GM12878 (cell line): ENCODE measurements around the gene SGCD. TPM values are rescaled to one million over a fixed set of nuclear protein-coding genes. Genes with fewer than 3 reads are reported as not detected.

ENCODE experiments used
- ATAC-seq: fragments of 200-7000 bp; cut with Tn5 transposase; 3 replicates; pipeline ENCODE4 v1.9.1; 2020; ENCODE audit warnings: mild to moderate bottlenecking, moderate library complexity
- BruUV-seq: library from RNA; stranded (reverse); fragments of 400-500 nt; replicated peaks from 2 replicates; lab custom pipeline; 2021; lab: Mats Ljungman, UMichigan
- CTCF ChIA-PET: fragments of 300-600 bp; sonication (Branson Sonifier 250); formaldehyde crosslinking; extraction: SDS; loops from one replicate; lab custom pipeline; 2021; ENCODE audit warnings: inconsistent platforms; lab: Yijun Ruan, JAX
- POLR2A ChIA-PET: fragments of 350-600 bp; formaldehyde crosslinking; extraction: SDS; loops from one replicate; lab custom pipeline; 2021; ENCODE audit warnings: inconsistent platforms; lab: Charles Lee
- RAD21 ChIA-PET: fragments of 300-600 bp; sonication (Branson Sonifier 250); formaldehyde crosslinking; loops from one replicate; lab custom pipeline; 2023; ENCODE audit warnings: antibody characterized with exemption; ENCODE audit not compliant: unreplicated experiment; lab: Charles Lee
- SMC1A ChIA-PET: fragments of 300-600 bp; sonication (Branson Sonifier 250); formaldehyde crosslinking; loops from one replicate; lab custom pipeline; 2023; ENCODE audit not compliant: unreplicated experiment, uncharacterized antibody; lab: Charles Lee
- DNase-seq: peaks from one replicate; pipeline ENCODE4 v3.0.0-alpha.2; 2011; ENCODE audit warnings: low read depth, low spot score
- FAIRE-seq: peaks from 3 replicates; lab custom pipeline; 2011; peaks lifted over from hg19 to GRCh38; lab: Jason Lieb, UNC
- H2AFZ ChIP-seq: 2 replicates; pipeline ENCODE4 v1.6.0; 2011; ENCODE audit warnings: low read depth, low read length, control low read depth; ENCODE audit not compliant: control insufficient read depth
- H3K27ac ChIP-seq: 2 replicates; pipeline ENCODE4 v1.5.1; 2011; ENCODE audit warnings: control low read depth; ENCODE audit not compliant: control insufficient read depth, insufficient read depth
- H3K27me3 ChIP-seq, 2 experiments: replicated peaks in 1 of 2; 2 replicates each; pipeline versions ENCODE4 v1.6.0 to v1.6.1; 2011; ENCODE audit warnings: low read length in 1 of 2; ENCODE audit not compliant: control insufficient read depth in 2 of 2, insufficient read depth in 2 of 2
- H3K36me3 ChIP-seq, 2 experiments: 2 replicates each; pipeline ENCODE4 v1.5.1; 2011; ENCODE audit warnings: low read length in 1 of 2; ENCODE audit not compliant: control insufficient read depth in 2 of 2, insufficient read depth in 2 of 2
- H3K4me1 ChIP-seq: 2 replicates; pipeline ENCODE4 v1.6.1; 2011; ENCODE audit warnings: mild to moderate bottlenecking, low read length, moderate library complexity, mixed read lengths; ENCODE audit not compliant: control insufficient read depth, insufficient read depth
- H3K4me2 ChIP-seq: 2 replicates; pipeline ENCODE4 v1.6.0; 2011; ENCODE audit warnings: control low read depth; ENCODE audit not compliant: control insufficient read depth, insufficient read depth
- H3K4me3 ChIP-seq: fragments of 200-600 bp; sonication (generic); 2 replicates; pipeline ENCODE4 v1.5.1; 2016
- H3K79me2 ChIP-seq: 2 replicates; pipeline ENCODE4 v1.6.0; 2011; ENCODE audit warnings: low read length; ENCODE audit not compliant: control insufficient read depth, insufficient read depth
- H3K9ac ChIP-seq: 2 replicates; pipeline ENCODE4 v1.8.0; 2011; ENCODE audit warnings: low read length, control low read depth, mixed read lengths; ENCODE audit not compliant: control insufficient read depth, insufficient read depth
- H3K9me3 ChIP-seq: replicated peaks from 3 replicates; pipeline ENCODE4 v1.5.1; 2011; ENCODE audit warnings: mild to moderate bottlenecking, low read length; ENCODE audit not compliant: control insufficient read depth, insufficient read depth
- H4K20me1 ChIP-seq: 2 replicates; pipeline ENCODE4 v1.6.0; 2011; ENCODE audit not compliant: control insufficient read depth, insufficient read depth
- NR2C1 ChIP-seq: fragments of 450-650 bp; IDR thresholded peaks from 2 replicates; pipeline ENCODE4 v1.6.1; 2017; ENCODE audit warnings: antibody characterized with exemption, mild to moderate bottlenecking, moderate library complexity
- PAX8 ChIP-seq: fragments of 450-650 bp; IDR thresholded peaks from 2 replicates; pipeline ENCODE4 v1.6.1; 2017; ENCODE audit warnings: mild to moderate bottlenecking, moderate library complexity
- RUNX3 ChIP-seq: IDR thresholded peaks from 2 replicates; pipeline ENCODE4 v1.6.1; 2012; ENCODE audit warnings: low read length, inconsistent platforms
- STAT3 ChIP-seq: IDR thresholded peaks from 2 replicates; pipeline ENCODE4 v1.6.1; 2011; ENCODE audit warnings: low read depth, low read length, improper control_type of control experiment
- ZBED1 ChIP-seq: IDR thresholded peaks from 2 replicates; pipeline ENCODE4 v1.6.1; 2016; ENCODE audit warnings: borderline replicate concordance
- WGBS: methylation state at CpG from one replicate; pipeline ENCODE4 v1.1.6; 2016; ENCODE audit warnings: low lambda C conversion rate; ENCODE audit not compliant: insufficient replicate concordance, insufficient coverage; ENCODE audit errors: missing lambda C conversion rate; 5-methylcytosine and 5-hydroxymethylcytosine counted together
- in situ Hi-C: fragments of 300-500 bp; cut with MboI; formaldehyde crosslinking; loops from 9 replicates; pipeline ENCODE4 v1.14.3; 2018; ENCODE audit warnings: mixed read lengths
- intact Hi-C: fragments of 100-400 bp; cut with micrococcal nuclease; formaldehyde crosslinking; loops from one replicate; pipeline ENCODE4 v1.14.2; 2022; ENCODE audit not compliant: unreplicated experiment
- polyA plus RNA-seq, 11 experiments: library from polyadenylated mRNA; depleted of rRNA in 4 of 11; unstranded in 6 of 11; stranded (reverse) in 5 of 11; fragments of >200 nt; fragmentation: Nextera tagmentation in 4 of 11; fragmentation: Illumina TruSeq in 1 of 11; extraction: Ambion mirVana in 4 of 11; extraction: Trizol in 1 of 11; gene quantifications; 1 replicate in 1 of 11; 2 replicates in 10 of 11; pipeline versions ENCODE4 v1.2.1 to v1.2.3, GENCODE V29; 2011 to 2016; ENCODE audit warnings: inconsistent platforms in 2 of 11, missing spikeins in 2 of 11, low read depth in 1 of 11
- total RNA-seq, 4 experiments: library from RNA; depleted of rRNA in 3 of 4; stranded (reverse); fragments of >200 nt in 3 of 4; fragmentation: Illumina TruSeq in 1 of 4; extraction: Trizol in 1 of 4; gene quantifications; 2 replicates each; pipeline versions ENCODE4 v1.2.1 to v1.2.3, GENCODE V29; 2013 to 2021
- TF ChIP-seq, protein P1 (sequence below): fragments of 450-650 bp; IDR thresholded peaks from 2 replicates; pipeline ENCODE4 v1.6.1; 2018; ENCODE audit warnings: borderline replicate concordance, mild to moderate bottlenecking; ENCODE audit not compliant: partially characterized antibody
- TF ChIP-seq, protein P2 (sequence below): IDR thresholded peaks from 2 replicates; pipeline ENCODE4 v1.6.1; 2011; ENCODE audit warnings: borderline replicate concordance, low read depth, mild to moderate bottlenecking, moderate library complexity, mixed read lengths, low read length; ENCODE audit not compliant: insufficient read depth; ENCODE audit errors: extremely low read length
- TF ChIP-seq, protein P3 (sequence below), 3 experiments: IDR thresholded peaks in 2 of 3; conservative IDR thresholded peaks in 1 of 3; 2 replicates each; pipeline ENCODE4 v1.5.1; 2011; ENCODE audit warnings: low read depth in 3 of 3, low read length in 3 of 3, mild to moderate bottlenecking in 3 of 3, control low read depth in 2 of 3, moderate library complexity in 2 of 3, inconsistent platforms in 1 of 3, mixed read lengths in 1 of 3; ENCODE audit not compliant: control insufficient read depth in 2 of 3, insufficient read depth in 1 of 3; ENCODE audit errors: extremely low read depth in 1 of 3

SGCD gene
- total and polyA plus RNA-seq, 10 of the 15 experiments (the other 5 are each of a cell fraction or from before 2014, with no cell fraction given), result 0.06 TPM; not detected in 9

DNA sequence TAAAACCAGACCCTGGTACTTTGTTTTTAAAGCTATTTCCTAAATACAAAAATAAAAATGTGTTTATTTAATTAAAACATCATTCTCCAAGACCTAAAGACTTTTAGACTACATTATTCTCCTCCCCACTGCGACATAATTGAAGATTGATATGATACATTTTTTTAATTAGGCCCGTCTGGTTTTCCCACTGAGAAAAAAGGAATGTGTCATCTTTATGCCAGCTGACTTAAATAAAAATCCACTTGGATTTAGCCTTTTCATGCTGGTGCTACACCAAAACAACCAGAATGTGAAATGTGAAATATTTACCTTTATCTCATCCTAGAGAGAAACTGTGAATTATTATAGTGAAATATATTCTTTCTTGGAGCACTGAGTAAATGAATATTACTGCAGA lies 367.6 kb downstream of the SGCD start:
- Histone ChIP-seq H3K27ac (no peak overlapping the region), H3K9ac (no peak overlapping the region), H4K20me1 (no peaks in the 10 kb centered on the region), H3K27me3 (no peaks in the 10 kb centered on the region; a peak in 2 of 4 replicates), H3K4me3 (no peak overlapping the region), H3K9me3 (no peaks in the 10 kb centered on the region), H3K4me1 (no peaks in the 10 kb centered on the region), H3K79me2 (no peaks in the 10 kb centered on the region), H3K4me2 (no peak overlapping the region), H3K36me3 (no peaks in the 10 kb centered on the region), H2AFZ (no peak overlapping the region)
- 0% methylated on average over 2 of the region's 2 CpGs for WGBS
- intact Hi-C loops, result no loop called here
- TF ChIP-seq STAT3 (no peak), NR2C1 (no peak), ZBED1 (no peak), RUNX3 (no peak), PAX8 (no peak)
- TF ChIP-seq, protein P1, sequence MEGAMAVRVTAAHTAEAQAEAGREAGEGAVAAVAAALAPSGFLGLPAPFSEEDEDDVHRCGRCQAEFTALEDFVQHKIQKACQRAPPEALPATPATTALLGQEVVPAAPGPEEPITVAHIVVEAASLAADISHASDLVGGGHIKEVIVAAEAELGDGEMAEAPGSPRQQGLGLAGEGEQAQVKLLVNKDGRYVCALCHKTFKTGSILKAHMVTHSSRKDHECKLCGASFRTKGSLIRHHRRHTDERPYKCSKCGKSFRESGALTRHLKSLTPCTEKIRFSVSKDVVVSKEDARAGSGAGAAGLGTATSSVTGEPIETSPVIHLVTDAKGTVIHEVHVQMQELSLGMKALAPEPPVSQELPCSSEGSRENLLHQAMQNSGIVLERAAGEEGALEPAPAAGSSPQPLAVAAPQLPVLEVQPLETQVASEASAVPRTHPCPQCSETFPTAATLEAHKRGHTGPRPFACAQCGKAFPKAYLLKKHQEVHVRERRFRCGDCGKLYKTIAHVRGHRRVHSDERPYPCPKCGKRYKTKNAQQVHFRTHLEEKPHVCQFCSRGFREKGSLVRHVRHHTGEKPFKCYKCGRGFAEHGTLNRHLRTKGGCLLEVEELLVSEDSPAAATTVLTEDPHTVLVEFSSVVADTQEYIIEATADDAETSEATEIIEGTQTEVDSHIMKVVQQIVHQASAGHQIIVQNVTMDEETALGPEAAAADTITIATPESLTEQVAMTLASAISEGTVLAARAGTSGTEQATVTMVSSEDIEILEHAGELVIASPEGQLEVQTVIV, result no peak
- TF ChIP-seq, protein P2, sequence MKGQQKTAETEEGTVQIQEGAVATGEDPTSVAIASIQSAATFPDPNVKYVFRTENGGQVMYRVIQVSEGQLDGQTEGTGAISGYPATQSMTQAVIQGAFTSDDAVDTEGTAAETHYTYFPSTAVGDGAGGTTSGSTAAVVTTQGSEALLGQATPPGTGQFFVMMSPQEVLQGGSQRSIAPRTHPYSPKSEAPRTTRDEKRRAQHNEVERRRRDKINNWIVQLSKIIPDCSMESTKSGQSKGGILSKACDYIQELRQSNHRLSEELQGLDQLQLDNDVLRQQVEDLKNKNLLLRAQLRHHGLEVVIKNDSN, result no peak
- TF ChIP-seq, protein P3, sequence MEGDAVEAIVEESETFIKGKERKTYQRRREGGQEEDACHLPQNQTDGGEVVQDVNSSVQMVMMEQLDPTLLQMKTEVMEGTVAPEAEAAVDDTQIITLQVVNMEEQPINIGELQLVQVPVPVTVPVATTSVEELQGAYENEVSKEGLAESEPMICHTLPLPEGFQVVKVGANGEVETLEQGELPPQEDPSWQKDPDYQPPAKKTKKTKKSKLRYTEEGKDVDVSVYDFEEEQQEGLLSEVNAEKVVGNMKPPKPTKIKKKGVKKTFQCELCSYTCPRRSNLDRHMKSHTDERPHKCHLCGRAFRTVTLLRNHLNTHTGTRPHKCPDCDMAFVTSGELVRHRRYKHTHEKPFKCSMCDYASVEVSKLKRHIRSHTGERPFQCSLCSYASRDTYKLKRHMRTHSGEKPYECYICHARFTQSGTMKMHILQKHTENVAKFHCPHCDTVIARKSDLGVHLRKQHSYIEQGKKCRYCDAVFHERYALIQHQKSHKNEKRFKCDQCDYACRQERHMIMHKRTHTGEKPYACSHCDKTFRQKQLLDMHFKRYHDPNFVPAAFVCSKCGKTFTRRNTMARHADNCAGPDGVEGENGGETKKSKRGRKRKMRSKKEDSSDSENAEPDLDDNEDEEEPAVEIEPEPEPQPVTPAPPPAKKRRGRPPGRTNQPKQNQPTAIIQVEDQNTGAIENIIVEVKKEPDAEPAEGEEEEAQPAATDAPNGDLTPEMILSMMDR (IDR thresholded peaks at IDR 0.05 in 2 of 3, conservative IDR thresholded peaks at IDR 0.05 in 1 of 3; ENCODE audit: control insufficient read depth in 2 of 3, extremely low read depth in 1 of 3, insufficient read depth in 1 of 3, low read depth in 3 of 3, low read length in 3 of 3), result no peak
- ChIA-PET SMC1A (interaction anchor here (0.6 to 1.5 kb wide), 4 partner anchors 19 to 239 kb away, joined by 3 to 4 read pairs (median 3); no protein-coding TSS in a partner anchor), CTCF (interaction anchor here (0.6 kb wide), 1 partner anchor 9 kb away, joined by 3 read pairs; no protein-coding TSS in a partner anchor), POLR2A (no interaction called here), RAD21 (no interaction called here)
- no peak for FAIRE-seq
- in situ Hi-C loops, result no loop called here
- DNase-seq, result no peak
- no peak for ATAC-seq
- no TSS peak for BruUV-seq
